Nephron (organoid): ENCODE measurements around the gene ACTR5.
A peak's percentile ranks its signal among the peaks of the same experiment; 100 is the strongest.

ENCODE experiments used
- H3K27ac Mint-ChIP-seq, 3 experiments: 2 replicates each; pipeline ENCODE4 v1.8.0; 2020; ENCODE audit warnings: mixed read lengths in 3 of 3, mild to moderate bottlenecking in 2 of 3, moderate library complexity in 1 of 3
- H3K27me3 Mint-ChIP-seq: 2 replicates; pipeline ENCODE4 v1.8.0; 2021; ENCODE audit warnings: low read depth, mild to moderate bottlenecking, moderate library complexity, mixed read lengths
- H3K36me3 Mint-ChIP-seq: 2 replicates; pipeline ENCODE4 v1.8.0; 2020; ENCODE audit warnings: low read depth, mixed read lengths
- H3K4me1 Mint-ChIP-seq: 2 replicates; pipeline ENCODE4 v1.8.0; 2020; ENCODE audit warnings: mixed read lengths
- H3K4me3 Mint-ChIP-seq, 3 experiments: 2 replicates each; pipeline ENCODE4 v1.8.0; 2020; ENCODE audit warnings: mild to moderate bottlenecking in 3 of 3, mixed read lengths in 3 of 3, moderate library complexity in 2 of 3
- H3K9me3 Mint-ChIP-seq: 2 replicates; pipeline ENCODE4 v1.8.0; 2020; ENCODE audit warnings: mixed read lengths
- CTCF ChIP-seq, 3 experiments: fragments of 200-600 bp; sonication (generic); IDR thresholded peaks; one replicate each; pipeline ENCODE4 v1.5.0; 2021; ENCODE audit warnings: antibody characterized with exemption in 3 of 3; ENCODE audit not compliant: unreplicated experiment in 3 of 3

ACTR5 gene

DNA sequence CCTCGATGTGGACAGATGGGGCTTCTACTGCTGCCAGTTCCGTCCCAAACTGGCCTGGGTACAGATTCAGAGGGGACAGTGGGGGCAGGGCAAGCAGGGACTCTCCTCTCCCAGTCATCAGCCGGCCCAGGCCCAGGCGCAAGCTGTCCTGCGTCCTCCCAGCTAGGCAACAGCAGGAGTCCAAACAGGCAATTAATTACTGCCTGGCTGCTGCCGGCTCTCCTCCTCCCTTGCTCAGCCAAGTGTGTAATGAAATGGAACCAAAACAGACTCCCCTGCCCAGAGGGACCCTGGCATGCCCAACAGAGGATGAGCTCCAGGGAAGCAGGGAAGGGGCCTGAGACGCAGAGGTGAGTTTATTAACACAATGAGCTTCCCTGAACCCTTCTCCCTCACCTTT, 41.8 kb upstream of the ACTR5 start:
- Mint-ChIP-seq H3K36me3 (no peaks in the 10 kb centered on the region), H3K4me3 (no peak overlapping the region)
- no peak for TF ChIP-seq CTCF (IDR thresholded peaks at IDR 0.05; ENCODE audit: unreplicated experiment in 3 of 3)

GRCh38 chr20:38714308-38714707, 34.0 kb upstream of the ACTR5 start:
- TF ChIP-seq CTCF (IDR thresholded peaks at IDR 0.05; ENCODE audit: unreplicated experiment in 3 of 3), result no peak
- Mint-ChIP-seq H3K27ac (no peak overlapping the region), H3K27me3 (peaks cover 76% of the 10 kb centered on the region), H3K4me3 (no peak overlapping the region), H3K36me3 (no peaks in the 10 kb centered on the region), H3K9me3 (no peaks in the 10 kb centered on the region), H3K4me1 (no peaks in the 10 kb centered on the region)

More for the DNA sequence above, 41.8 kb upstream of the ACTR5 start:
- H3K4me1 Mint-ChIP-seq, result no peaks in the 10 kb centered on the region
- peaks cover 54% of the 10 kb centered on the region for H3K27me3 Mint-ChIP-seq
- no peaks in the 10 kb centered on the region for H3K9me3 Mint-ChIP-seq
- peak overlapping the region in 2 of 3 experiments; percentile 38 to 90 for H3K27ac Mint-ChIP-seq

- H3K27me3 Mint-ChIP-seq, result peaks cover 83% of the 10 kb centered on the region
- no peaks in the 10 kb centered on the region for H3K9me3 Mint-ChIP-seq
- no peak overlapping the region for H3K27ac Mint-ChIP-seq
- H3K4me3 Mint-ChIP-seq, result no peak overlapping the region
- H3K4me1 Mint-ChIP-seq, result no peaks in the 10 kb centered on the region
- no peak for TF ChIP-seq CTCF (IDR thresholded peaks at IDR 0.05; ENCODE audit: unreplicated experiment in 3 of 3)
- no peaks in the 10 kb centered on the region for H3K36me3 Mint-ChIP-seq
These were observed 32.6 kb upstream of the ACTR5 start for GRCh38 chr20:38715646-38716045.

DNA sequence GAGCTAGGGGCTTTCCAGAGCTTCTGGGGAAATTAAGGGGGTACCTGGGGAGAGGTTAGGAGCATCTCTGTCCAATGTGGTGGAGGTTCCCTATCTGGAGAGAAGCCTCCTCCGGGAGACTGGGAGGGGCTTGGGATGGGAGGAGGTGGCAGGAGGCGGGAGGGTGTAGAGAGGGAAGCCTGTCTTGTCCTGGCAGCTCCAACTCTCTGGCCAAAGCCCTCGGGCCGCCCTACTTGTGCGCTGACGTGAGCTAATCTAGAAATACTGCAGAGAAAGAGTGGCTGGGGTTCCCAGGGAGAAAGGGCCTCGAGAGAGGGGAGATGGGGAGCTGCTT, 25.6 kb upstream of the ACTR5 start:
- Mint-ChIP-seq H3K4me1 (peaks cover 21% of the 10 kb centered on the region), H3K36me3 (no peaks in the 10 kb centered on the region), H3K4me3 (peak overlapping the region; percentile 10 to 69 (median 17)), H3K27ac (no peak overlapping the region), H3K9me3 (peaks cover 2% of the 10 kb centered on the region), H3K27me3 (peaks cover 100% of the 10 kb centered on the region)
- TF ChIP-seq CTCF (IDR thresholded peaks at IDR 0.05; ENCODE audit: unreplicated experiment in 3 of 3), result no peak

GRCh38 chr20:38723017-38723847, 25.0 kb upstream of the ACTR5 start:
- H3K9me3 Mint-ChIP-seq, result peaks cover 2% of the 10 kb centered on the region
- TF ChIP-seq CTCF (IDR thresholded peaks at IDR 0.05; ENCODE audit: unreplicated experiment in 3 of 3), result no peak
- H3K27me3 Mint-ChIP-seq, result peaks cover 100% of the 10 kb centered on the region
- H3K36me3 Mint-ChIP-seq, result no peaks in the 10 kb centered on the region
- H3K27ac Mint-ChIP-seq, result no peak overlapping the region
- peaks cover 21% of the 10 kb centered on the region for H3K4me1 Mint-ChIP-seq
- H3K4me3 Mint-ChIP-seq, result peak overlapping the region; percentile 56 to 70 (median 69)
